HepG2 (cell line): ENCODE data around the gene FAM111B. TPM values are rescaled to one million over a fixed set of nuclear protein-coding genes. Genes with fewer than 3 reads are reported as not detected.
"Not testable (repeated sequence)": the region's sequence is repeated elsewhere in the genome, so short reads cannot be mapped to it uniquely, and the experiment has no call there.

Experiments used
- ATAC-seq: fragments of 200-7000 bp; cut with Tn5 transposase; 3 replicates; pipeline ENCODE4 v1.9.1; 2020; ENCODE audit warnings: mild to moderate bottlenecking, moderate library complexity
- BruUV-seq: library from RNA; stranded (reverse); fragments of 400-500 nt; replicated peaks from 2 replicates; lab custom pipeline; 2021; lab: Mats Ljungman, UMichigan
- CTCF ChIA-PET: fragments of 300-600 bp; formaldehyde crosslinking; extraction: SDS; loops from one replicate; lab custom pipeline; 2021; ENCODE audit warnings: low total read pairs, inconsistent platforms, low intra/inter-chr PET ratio; lab: Yijun Ruan, JAX
- POLR2A ChIA-PET: fragments of 350-600 bp; sonication (Branson Sonifier 250); formaldehyde crosslinking; loops from one replicate; lab custom pipeline; 2020; ENCODE audit warnings: antibody characterized with exemption, inconsistent platforms; lab: Yijun Ruan, JAX
- DNase-seq: peaks from one replicate; pipeline ENCODE4 v3.0.0-alpha.2; 2015; ENCODE audit warnings: low spot score
- FAIRE-seq: peaks from 3 replicates; lab custom pipeline; 2011; peaks lifted over from hg19 to GRCh38; lab: Jason Lieb, UNC
- H2AFZ ChIP-seq: one replicate; pipeline ENCODE4 v1.6.1; 2011; ENCODE audit warnings: low read length, inconsistent platforms
- H3K27ac ChIP-seq: fragments of 300-600 bp; 3 replicates; pipeline ENCODE4 v1.8.0; 2011; ENCODE audit warnings: mixed run types, mild to moderate bottlenecking, mixed read lengths, low read length, inconsistent platforms; ENCODE audit not compliant: insufficient read depth; ENCODE audit errors: extremely low read length
- H3K27me3 ChIP-seq, 2 experiments: fragments of 200-600 bp in 1 of 2; 2 replicates in 1 of 2; 3 replicates in 1 of 2; pipeline versions ENCODE4 v1.6.0 to v1.8.0; 2011; ENCODE audit warnings: low read length in 2 of 2, mild to moderate bottlenecking in 2 of 2, moderate library complexity in 2 of 2, inconsistent platforms in 1 of 2; ENCODE audit not compliant: insufficient read depth in 2 of 2, control insufficient read depth in 1 of 2
- H3K36me3 ChIP-seq, 2 experiments: fragments of 200-600 bp in 1 of 2; replicated peaks in 1 of 2; 2 replicates in 1 of 2; 3 replicates in 1 of 2; pipeline versions ENCODE4 v1.5.1 to v1.8.0; 2011; ENCODE audit warnings: low read length in 2 of 2, inconsistent platforms in 1 of 2; ENCODE audit not compliant: insufficient read depth in 2 of 2, control insufficient read depth in 1 of 2
- H3K4me1 ChIP-seq: 2 replicates; pipeline ENCODE4 v1.5.1; 2012; ENCODE audit warnings: low read length, inconsistent platforms; ENCODE audit not compliant: insufficient read depth
- H3K4me2 ChIP-seq: 2 replicates; pipeline ENCODE4 v1.6.0; 2011; ENCODE audit warnings: low read depth, low read length, inconsistent platforms
- H3K4me3 ChIP-seq, 3 experiments: fragments of 200-600 bp in 1 of 3; sonication (generic), shearing (Covaris generic) in 1 of 3; replicated peaks in 1 of 3; 2 replicates each; pipeline ENCODE4 v1.5.1; 2011 to 2016; ENCODE audit warnings: low read length in 3 of 3, inconsistent platforms in 2 of 3, low read depth in 2 of 3, mild to moderate bottlenecking in 2 of 3, control low read depth in 1 of 3, mixed read lengths in 1 of 3; ENCODE audit not compliant: insufficient read depth in 1 of 3
- H3K79me2 ChIP-seq: one replicate; pipeline ENCODE4 v1.6.1; 2011; ENCODE audit warnings: low read length, inconsistent platforms; ENCODE audit not compliant: insufficient read depth
- H3K9ac ChIP-seq: 2 replicates; pipeline ENCODE4 v1.6.0; 2011; ENCODE audit warnings: mild to moderate bottlenecking, low read depth, low read length, inconsistent platforms; ENCODE audit not compliant: insufficient read depth
- H3K9me3 ChIP-seq: 2 replicates; pipeline ENCODE4 v1.5.1; 2012; ENCODE audit warnings: mild to moderate bottlenecking, low read length
- H4K20me1 ChIP-seq: 2 replicates; pipeline ENCODE4 v1.6.0; 2011; ENCODE audit warnings: inconsistent platforms, mild to moderate bottlenecking, low read length, moderate library complexity; ENCODE audit not compliant: insufficient read depth
- GFI1 ChIP-seq: sonication (generic); formaldehyde crosslinking; IDR thresholded peaks from 2 replicates; pipeline ENCODE4 v1.5.0; 2020; ENCODE audit warnings: missing genetic modification reagents, mild to moderate bottlenecking, borderline replicate concordance
- HNF1A ChIP-seq, 2 experiments: sonication (generic) in 1 of 2; formaldehyde crosslinking in 1 of 2; IDR thresholded peaks; 2 replicates each; pipeline versions ENCODE4 v1.4.0 to v1.6.1; 2016 to 2020; ENCODE audit warnings: borderline replicate concordance in 1 of 2, low read depth in 1 of 2, mild to moderate bottlenecking in 1 of 2, missing genetic modification reagents in 1 of 2
- MLX ChIP-seq: IDR thresholded peaks from 2 replicates; pipeline ENCODE4 v1.6.1; 2016
- TERF1 ChIP-seq: sonication (generic); formaldehyde crosslinking; IDR thresholded peaks from 2 replicates; pipeline ENCODE4 v1.8.0; 2022; ENCODE audit warnings: mild to moderate bottlenecking, missing genetic modification reagents, moderate library complexity
- ZC3H4 ChIP-seq: sonication (generic); formaldehyde crosslinking; IDR thresholded peaks from 2 replicates; pipeline ENCODE4 v1.4.0; 2020; ENCODE audit warnings: missing genetic modification reagents, borderline replicate concordance
- ZNF44 ChIP-seq: sonication (generic); formaldehyde crosslinking; IDR thresholded peaks from 2 replicates; pipeline ENCODE4 v1.5.1; 2020; ENCODE audit warnings: mild to moderate bottlenecking, missing genetic modification reagents
- WGBS: methylation state at CpG from one replicate; pipeline ENCODE4 v1.1.6; 2017; ENCODE audit warnings: low lambda C conversion rate; 5-methylcytosine and 5-hydroxymethylcytosine counted together
- in situ Hi-C: cut with HindIII; loops from 2 replicates; pipeline ENCODE4 v1.10.0; 2017; ENCODE audit warnings: low pct_unique_long_range_greater_than_20kb; ENCODE audit not compliant: extremely low pct_ligation_motif_present
- intact Hi-C: fragments of 100-400 bp; cut with micrococcal nuclease; formaldehyde crosslinking; loops from one replicate; pipeline ENCODE4 v1.10.0; 2022; ENCODE audit not compliant: unreplicated experiment
- polyA plus RNA-seq, 8 experiments: library from polyadenylated mRNA; depleted of rRNA in 3 of 8; stranded (reverse) in 7 of 8; unstranded in 1 of 8; fragments of >200 nt; fragmentation: Illumina TruSeq in 4 of 8; extraction: Trizol in 4 of 8; gene quantifications; 2 replicates each; pipeline versions ENCODE4 v1.2.1 to v1.2.3, GENCODE V29; 2011 to 2016; ENCODE audit warnings: low read depth in 4 of 8, missing spikeins in 1 of 8, mixed read lengths in 1 of 8; ENCODE audit not compliant: insufficient read depth in 1 of 8
- total RNA-seq, 5 experiments: library from RNA; depleted of rRNA; stranded (reverse); fragments of >200 nt; fragmentation: Illumina TruSeq; extraction: Trizol; gene quantifications; 2 replicates each; pipeline ENCODE4 v1.2.3, GENCODE V29; 2016; ENCODE audit warnings: low read depth in 1 of 5

Gene FAM111B
- total and polyA plus RNA-seq, 2 of the 13 experiments (the other 11 are each of a cell fraction or from before 2014, with no cell fraction given): 1.6 to 28.2 TPM

GRCh38 chr11:59086007-59086406 lies 21.0 kb upstream of the FAM111B start, which contains the start of gene GLYATL1B:
Gene GLYATL1B, plus strand, starts transcription at chr11:59086307. Its CDS starts 0 bp downstream, at chr11:59086307.
- BruUV-seq, H3K4me2 ChIP-seq, H3K27ac ChIP-seq, H3K9me3 ChIP-seq, H3K79me2 ChIP-seq, H3K4me3 ChIP-seq, H3K4me1 ChIP-seq, POLR2A ChIA-PET, H3K9ac ChIP-seq, intact Hi-C loops, CTCF ChIA-PET, H3K27me3 ChIP-seq, in situ Hi-C loops, DNase-seq, FAIRE-seq, H2AFZ ChIP-seq, H3K36me3 ChIP-seq, ATAC-seq, H4K20me1 ChIP-seq: not testable (repeated sequence)
- 47% methylated on average over 5 of the region's 5 CpGs for WGBS

GRCh38 chr11:59088162-59088561 lies 18.9 kb upstream of the FAM111B start:
- no peak overlapping the region for H3K4me3 ChIP-seq
- no peak for ATAC-seq
- no peak overlapping the region for H3K4me2 ChIP-seq
- H3K4me1 ChIP-seq: no peaks in the 10 kb centered on the region
- no peaks in the 10 kb centered on the region for H3K9me3 ChIP-seq
- DNase-seq: no peak
- no peaks in the 10 kb centered on the region for H3K79me2 ChIP-seq
- ChIA-PET POLR2A (no interaction called here), CTCF (no interaction called here)
- 12% methylated on average over 4 of the region's 4 CpGs for WGBS
- H3K9ac ChIP-seq: no peak overlapping the region
- no peaks in the 10 kb centered on the region for H4K20me1 ChIP-seq
- no peaks in the 10 kb centered on the region for H3K27me3 ChIP-seq
- in situ Hi-C loops: no loop called here
- no peak overlapping the region for H2AFZ ChIP-seq
- H3K27ac ChIP-seq: no peak overlapping the region
- H3K36me3 ChIP-seq: no peaks in the 10 kb centered on the region
- intact Hi-C loops: no loop called here
- TF ChIP-seq ZNF44 (CRISPR knock-in tag) (no peak), MLX (CRISPR knock-in tag) (no peak), GFI1 (CRISPR knock-in tag) (no peak), TERF1 (CRISPR knock-in tag) (no peak), ZC3H4 (CRISPR knock-in tag) (no peak), HNF1A (IDR thresholded peaks at IDR 0.05; ENCODE audit: low read depth) (no peak), HNF1A (CRISPR knock-in tag; IDR thresholded peaks at IDR 0.05; ENCODE audit: borderline replicate concordance) (no peak)
- BruUV-seq: no TSS peak
- no peak for FAIRE-seq
